Ovary (tissue), 3 donors: ENCODE measurements around the gene ALOX5.

Experiments used
- CTCF ChIP-seq, 3 donors: fragments of 450-650 bp in 2 of 3; fragments of 200-600 bp in 1 of 3; IDR thresholded peaks; one replicate each; pipeline versions ENCODE4 v1.5.1 to v1.8.0; 2016 to 2022; ENCODE audit warnings: antibody characterized with exemption in 3 of 3, mild to moderate bottlenecking in 1 of 3
- EP300 ChIP-seq: sonication (generic); formaldehyde crosslinking; IDR thresholded peaks from one replicate; pipeline ENCODE4 v1.6.1; 2017; ENCODE audit warnings: antibody characterized with exemption
- POLR2A ChIP-seq: fragments of 450-650 bp; IDR thresholded peaks from one replicate; pipeline ENCODE4 v1.6.1; 2017; ENCODE audit warnings: antibody characterized with exemption, mild to moderate bottlenecking, moderate library complexity
- donor health status: DM: no; HTN: no; CAD: no.

GRCh38 chr10:45410807-45411606 lies 37.0 kb downstream of the ALOX5 start:
- TF ChIP-seq CTCF (IDR thresholded peaks at IDR 0.05) = no peak
- TF ChIP-seq POLR2A = no peak
- TF ChIP-seq EP300 = no peak
